NCI-H524 (cell line): ENCODE data around the gene KCNN1.
"Not testable (repeated sequence)": the region's sequence is repeated elsewhere in the genome, so short reads cannot be mapped to it uniquely, and the experiment has no call there.

Experiments
- DNase-seq, 2 experiments: peaks; one replicate each; lab custom pipeline; 2025; lab: John Stamatoyannopoulos, UW

Gene KCNN1

GRCh38 chr19:18000915-18001776 lies 34.2 kb downstream of the KCNN1 start:
- peak in 1 of 2 experiments; percentile 45 for DNase-seq

- DNase-seq, result peak in 1 of 2 experiments; percentile 43
These were observed 35.0 kb downstream of the KCNN1 start for GRCh38 chr19:18001777-18002345.

- DNase-seq, result no peak
These were observed 35.5 kb downstream of the KCNN1 start for GRCh38 chr19:18002347-18002850.

- DNase-seq, result not testable (repeated sequence)
These were observed 38.8 kb downstream of the KCNN1 start for GRCh38 chr19:18005750-18006149.

- DNase-seq, result peak; percentile 51 to 89
These were observed 40.4 kb downstream of the KCNN1 start for GRCh38 chr19:18007044-18007916.

GRCh38 chr19:18007917-18008673 lies 41.2 kb downstream of the KCNN1 start, which contains the start of gene ARRDC2:
Gene ARRDC2, plus strand, starts transcription at chr19:18008170. Its CDS starts 141 bp downstream, at chr19:18008311.
- DNase-seq, result peak; percentile 94 to 96

- no peak for DNase-seq
These were observed 41.9 kb downstream of the KCNN1 start for GRCh38 chr19:18008814-18009213.

GRCh38 chr19:18009412-18010066 lies 42.6 kb downstream of the KCNN1 start:
- DNase-seq, result no peak

- no peak for DNase-seq
These were observed 43.2 kb downstream of the KCNN1 start for GRCh38 chr19:18010149-18010548.

- no peak for DNase-seq
These were observed 46.6 kb downstream of the KCNN1 start for GRCh38 chr19:18013210-18014111.

- no peak for DNase-seq
These were observed 47.3 kb downstream of the KCNN1 start for GRCh38 chr19:18014197-18014596.

GRCh38 chr19:18016209-18016910 lies 49.5 kb downstream of the KCNN1 start:
- no peak for DNase-seq

- no peak for DNase-seq
These were observed 50.6 kb downstream of the KCNN1 start for GRCh38 chr19:18017275-18018083.

- no peak for DNase-seq
These were observed 53.5 kb downstream of the KCNN1 start for GRCh38 chr19:18020212-18021085.

- no peak for DNase-seq
These were observed 54.3 kb downstream of the KCNN1 start for GRCh38 chr19:18021121-18021755.

- no peak for DNase-seq
These were observed 56.8 kb downstream of the KCNN1 start for GRCh38 chr19:18023622-18024251.
